HFFc6 (cell line): ENCODE data around the gene CNBD2. TPM values are rescaled to one million over a fixed set of nuclear protein-coding genes. Genes with fewer than 3 reads are reported as not detected.
"Not testable (repeated sequence)": the region's sequence is repeated elsewhere in the genome, so short reads cannot be mapped to it uniquely, and the experiment has no call there.

Source experiments
- DNase-seq: peaks from one replicate; pipeline ENCODE4 v3.0.0-alpha.2; 2018
- H3K27ac Mint-ChIP-seq: 2 replicates; pipeline ENCODE4 v1.8.0; 2020; ENCODE audit warnings: mild to moderate bottlenecking, mixed read lengths
- H3K27me3 Mint-ChIP-seq: 2 replicates; pipeline ENCODE4 v1.8.0; 2021; ENCODE audit warnings: mild to moderate bottlenecking, moderate library complexity, mixed read lengths; ENCODE audit not compliant: insufficient read depth
- H3K36me3 Mint-ChIP-seq: 2 replicates; pipeline ENCODE4 v1.8.0; 2021; ENCODE audit warnings: low read depth, mixed read lengths
- H3K4me1 Mint-ChIP-seq: 2 replicates; pipeline ENCODE4 v1.8.0; 2020; ENCODE audit warnings: low read depth, mixed read lengths
- H3K4me3 Mint-ChIP-seq: 2 replicates; pipeline ENCODE4 v1.8.0; 2020; ENCODE audit warnings: mild to moderate bottlenecking, moderate library complexity, mixed read lengths
- H3K9me3 Mint-ChIP-seq: 2 replicates; pipeline ENCODE4 v1.8.0; 2020; ENCODE audit warnings: mild to moderate bottlenecking, mixed read lengths
- CTCF ChIP-seq: fragments of 200-600 bp; sonication (generic); IDR thresholded peaks from 2 replicates; pipeline ENCODE4 v1.5.0; 2021; ENCODE audit warnings: antibody characterized with exemption, mild to moderate bottlenecking
- total RNA-seq, 6 experiments: library from RNA; stranded (reverse); fragmentation: NEBNext Ultra II Directional; extraction: Animal tissue kit (Norgen Biotek cat#: 25700); gene quantifications; 2 replicates in 1 of 6; 3 replicates in 5 of 6; pipeline ENCODE4 v1.2.3, GENCODE V29; 2021

Gene CNBD2
- total RNA-seq, 6 experiments from 2014 or later: 1.4 to 2.9 (median 2.3) TPM

- Mint-ChIP-seq H3K4me3 (no peak overlapping the region), H3K27ac (no peak overlapping the region), H3K27me3 (peaks cover 19% of the 10 kb centered on the region), H3K9me3 (no peaks in the 10 kb centered on the region), H3K36me3 (no peaks in the 10 kb centered on the region), H3K4me1 (no peaks in the 10 kb centered on the region)
- DNase-seq: no peak
- no peak for TF ChIP-seq CTCF
Measured at GRCh38 chr20:36070451-36070850, 102.1 kb downstream of the CNBD2 start.

- DNase-seq: no peak
- no peaks in the 10 kb centered on the region for H3K9me3 Mint-ChIP-seq
- H3K4me1 Mint-ChIP-seq: no peaks in the 10 kb centered on the region
- no peaks in the 10 kb centered on the region for H3K36me3 Mint-ChIP-seq
- TF ChIP-seq CTCF: no peak
- H3K4me3 Mint-ChIP-seq: no peak overlapping the region
- peaks cover 19% of the 10 kb centered on the region for H3K27me3 Mint-ChIP-seq
- H3K27ac Mint-ChIP-seq: no peak overlapping the region
Measured at GRCh38 chr20:36071848-36072247, 103.5 kb downstream of the CNBD2 start.

- Mint-ChIP-seq H3K4me1 (peaks cover 7% of the 10 kb centered on the region), H3K4me3 (no peak overlapping the region), H3K9me3 (no peaks in the 10 kb centered on the region), H3K36me3 (no peaks in the 10 kb centered on the region), H3K27me3 (peaks cover 26% of the 10 kb centered on the region), H3K27ac (no peak overlapping the region)
- TF ChIP-seq CTCF: no peak
- DNase-seq: no peak
Measured at GRCh38 chr20:36074983-36075382, 106.6 kb downstream of the CNBD2 start.

GRCh38 chr20:36077762-36078161 is 109.4 kb downstream of the CNBD2 start:
- peaks cover 12% of the 10 kb centered on the region for H3K27me3 Mint-ChIP-seq
- peaks cover 10% of the 10 kb centered on the region for H3K4me1 Mint-ChIP-seq
- not testable (repeated sequence) for H3K36me3 Mint-ChIP-seq, DNase-seq, H3K27ac Mint-ChIP-seq, H3K9me3 Mint-ChIP-seq, H3K4me3 Mint-ChIP-seq

GRCh38 chr20:36079486-36079885 is 111.1 kb downstream of the CNBD2 start:
- Mint-ChIP-seq H3K9me3 (no peaks in the 10 kb centered on the region; the same call in 1 of the 2 replicates), H3K27me3 (peaks cover 10% of the 10 kb centered on the region), H3K4me1 (peaks cover 17% of the 10 kb centered on the region), H3K4me3 (no peak overlapping the region), H3K36me3 (peaks cover 2% of the 10 kb centered on the region), H3K27ac (no peak overlapping the region)
- TF ChIP-seq CTCF: no peak
- DNase-seq: no peak

- H3K27ac Mint-ChIP-seq: not testable (repeated sequence)
Measured at GRCh38 chr20:36079984-36080383, 111.6 kb downstream of the CNBD2 start.

More at GRCh38 chr20:36079984-36080383, 111.6 kb downstream of the CNBD2 start:
- not testable (repeated sequence) for H3K9me3 Mint-ChIP-seq, H3K4me3 Mint-ChIP-seq, H3K27me3 Mint-ChIP-seq, DNase-seq, H3K36me3 Mint-ChIP-seq
- peaks cover 22% of the 10 kb centered on the region for H3K4me1 Mint-ChIP-seq

Other genes with a start within 250 kb of the CNBD2 start
- gene RBM39, start 226.3 kb upstream of the CNBD2 start, total RNA-seq: 100 to 1,000 TPM; 162 to 198 (median 185) TPM
- 10 to 100 TPM; 31.5 to 40.9 (median 36.2) TPM for gene PHF20, start 196.6 kb upstream of the CNBD2 start, total RNA-seq
- 10 to 100 TPM; 76.7 to 97.0 (median 82.8) TPM for gene SCAND1, start 14.1 kb upstream of the CNBD2 start, total RNA-seq
- 10 to 100 TPM; 41.9 to 51.0 (median 43.4) TPM for gene EPB41L1, start 186.2 kb downstream of the CNBD2 start, total RNA-seq